GM23338 (cell line): ENCODE results near the gene PDXK. TPM values are rescaled to one million over a fixed set of nuclear protein-coding genes. Genes with fewer than 3 reads are reported as not detected.

ENCODE experiments used
- ATAC-seq: fragments of 200-7000 bp; cut with Tn5 transposase; 3 replicates; pipeline ENCODE4 v1.9.1; 2020
- DNase-seq: peaks from one replicate; pipeline ENCODE4 v3.0.0-alpha.2; 2015; ENCODE audit warnings: low spot score
- H2AFZ ChIP-seq: fragments of 200-600 bp; sonication (generic); 2 replicates; pipeline ENCODE4 v1.8.0; 2016; ENCODE audit warnings: antibody characterized with exemption, mild to moderate bottlenecking, moderate library complexity
- H3F3A ChIP-seq: fragments of 200-600 bp; sonication (generic); replicated peaks from 2 replicates; pipeline ENCODE4 v1.8.0; 2017; ENCODE audit warnings: antibody characterized with exemption, mixed run types, low read depth
- H3K27ac ChIP-seq: fragments of 200-600 bp; sonication (generic); 2 replicates; pipeline ENCODE4 v1.6.1; 2016; ENCODE audit warnings: low read depth
- H3K27me3 ChIP-seq: fragments of 200-600 bp; sonication (generic); 2 replicates; pipeline ENCODE4 v1.8.0; 2016; ENCODE audit warnings: mild to moderate bottlenecking, mixed run types, moderate library complexity; ENCODE audit not compliant: insufficient read depth
- H3K36me3 ChIP-seq: fragments of 200-600 bp; sonication (generic); 2 replicates; pipeline ENCODE4 v1.8.0; 2016; ENCODE audit warnings: mild to moderate bottlenecking; ENCODE audit not compliant: insufficient read depth
- H3K4me1 ChIP-seq: fragments of 200-600 bp; sonication (generic); 2 replicates; pipeline ENCODE4 v1.8.0; 2016; ENCODE audit warnings: mild to moderate bottlenecking, moderate library complexity; ENCODE audit not compliant: insufficient read depth
- H3K4me2 ChIP-seq: fragments of 200-600 bp; sonication (generic); 2 replicates; pipeline ENCODE4 v1.7.1; 2017; ENCODE audit warnings: mixed run types
- H3K4me3 ChIP-seq: fragments of 200-600 bp; sonication (generic); 2 replicates; pipeline ENCODE4 v1.6.1; 2016; ENCODE audit warnings: mixed run types
- H3K79me2 ChIP-seq: fragments of 200-600 bp; sonication (generic); replicated peaks from 2 replicates; pipeline ENCODE4 v1.8.0; 2017; ENCODE audit warnings: mild to moderate bottlenecking; ENCODE audit not compliant: insufficient read depth
- H3K9me2 ChIP-seq: fragments of 200-600 bp; sonication (generic); 2 replicates; pipeline ENCODE4 v1.8.0; 2017; ENCODE audit not compliant: insufficient read depth
- H4K20me1 ChIP-seq: fragments of 200-600 bp; sonication (generic); replicated peaks from 2 replicates; pipeline ENCODE4 v1.8.0; 2017; ENCODE audit warnings: mild to moderate bottlenecking; ENCODE audit not compliant: insufficient read depth
- H3K27ac Mint-ChIP-seq: 2 replicates; pipeline ENCODE4 v1.8.0; 2020; ENCODE audit warnings: inconsistent platforms, mild to moderate bottlenecking, moderate library complexity, mixed read lengths
- H3K27me3 Mint-ChIP-seq: 3 replicates; pipeline ENCODE4 v1.8.0; 2022; ENCODE audit warnings: low read depth, mild to moderate bottlenecking, moderate library complexity, mixed read lengths, inconsistent platforms; ENCODE audit not compliant: insufficient read depth, poor library complexity
- H3K36me3 Mint-ChIP-seq: 3 replicates; pipeline ENCODE4 v1.8.0; 2021; ENCODE audit warnings: low read depth, mild to moderate bottlenecking, inconsistent platforms, moderate library complexity, mixed read lengths
- H3K4me1 Mint-ChIP-seq: 3 replicates; pipeline ENCODE4 v1.8.0; 2020; ENCODE audit warnings: mild to moderate bottlenecking, inconsistent platforms, mixed read lengths
- H3K4me3 Mint-ChIP-seq: 3 replicates; pipeline ENCODE4 v1.8.0; 2021; ENCODE audit warnings: moderate library complexity, mild to moderate bottlenecking, inconsistent platforms, mixed read lengths
- H3K9me3 Mint-ChIP-seq: 3 replicates; pipeline ENCODE4 v1.8.0; 2020; ENCODE audit warnings: moderate library complexity, mild to moderate bottlenecking, inconsistent platforms, mixed read lengths
- CREB1 ChIP-seq: fragments of 250-450 bp; sonication (Bioruptor Pico); IDR thresholded peaks from 2 replicates; pipeline ENCODE4 v1.5.0; 2020; ENCODE audit warnings: low read depth, mild to moderate bottlenecking, moderate library complexity
- EZH2 ChIP-seq: fragments of 200-600 bp; sonication (generic); IDR thresholded peaks from one replicate; pipeline ENCODE4 v1.8.0; 2017; ENCODE audit warnings: antibody characterized with exemption, mild to moderate bottlenecking, low read depth; ENCODE audit not compliant: unreplicated experiment
- EZH2phosphoT487 ChIP-seq: fragments of 200-600 bp; sonication (generic); IDR thresholded peaks from one replicate; pipeline ENCODE4 v1.8.1; 2018; ENCODE audit warnings: antibody characterized with exemption; ENCODE audit not compliant: unreplicated experiment
- JUNB ChIP-seq: IDR thresholded peaks from one replicate; pipeline ENCODE4 v1.6.1; 2016; ENCODE audit warnings: antibody characterized with exemption; ENCODE audit not compliant: unreplicated experiment
- NANOG ChIP-seq: IDR thresholded peaks from 2 replicates; pipeline ENCODE4 v1.6.1; 2016; ENCODE audit warnings: antibody characterized with exemption, borderline replicate concordance
- POLR2AphosphoS5 ChIP-seq: IDR thresholded peaks from 2 replicates; pipeline ENCODE4 v1.6.1; 2016; ENCODE audit warnings: antibody characterized with exemption, low read depth
- STAT1 ChIP-seq: IDR thresholded peaks from one replicate; pipeline ENCODE4 v1.6.1; 2016; ENCODE audit warnings: antibody characterized with exemption; ENCODE audit not compliant: unreplicated experiment
- ZNF114 ChIP-seq: fragments of 250-450 bp; sonication (Bioruptor Pico); IDR thresholded peaks from 2 replicates; pipeline ENCODE4 v1.5.0; 2020; ENCODE audit warnings: mild to moderate bottlenecking, moderate library complexity
- ZNF331 ChIP-seq: fragments of 250-450 bp; sonication (Bioruptor Pico); IDR thresholded peaks from 2 replicates; pipeline ENCODE4 v1.5.0; 2020; ENCODE audit warnings: low read depth, mild to moderate bottlenecking, moderate library complexity
- polyA plus RNA-seq: library from polyadenylated mRNA; unstranded; fragments of >200 nt; fragmentation: Nextera tagmentation; extraction: Ambion mirVana; gene quantifications from 2 replicates; pipeline ENCODE4 v1.2.1, GENCODE V29; 2016
- total RNA-seq: library from RNA; depleted of rRNA; stranded (reverse); fragments of >200 nt; shearing (Covaris generic); gene quantifications from 2 replicates; pipeline ENCODE4 v1.2.3, GENCODE V29; 2014
- TF ChIP-seq, protein P1 (sequence below): IDR thresholded peaks from 2 replicates; pipeline ENCODE4 v1.6.1; 2016; ENCODE audit warnings: antibody characterized with exemption
- TF ChIP-seq, protein P2 (sequence below): fragments of 250-450 bp; sonication (Bioruptor Pico); IDR thresholded peaks from 2 replicates; pipeline ENCODE4 v1.5.0; 2020; ENCODE audit warnings: mild to moderate bottlenecking, moderate library complexity

PDXK gene
- total and polyA plus RNA-seq, 2 experiments from 2014 or later, result 53.2 to 66.3 TPM

DNA sequence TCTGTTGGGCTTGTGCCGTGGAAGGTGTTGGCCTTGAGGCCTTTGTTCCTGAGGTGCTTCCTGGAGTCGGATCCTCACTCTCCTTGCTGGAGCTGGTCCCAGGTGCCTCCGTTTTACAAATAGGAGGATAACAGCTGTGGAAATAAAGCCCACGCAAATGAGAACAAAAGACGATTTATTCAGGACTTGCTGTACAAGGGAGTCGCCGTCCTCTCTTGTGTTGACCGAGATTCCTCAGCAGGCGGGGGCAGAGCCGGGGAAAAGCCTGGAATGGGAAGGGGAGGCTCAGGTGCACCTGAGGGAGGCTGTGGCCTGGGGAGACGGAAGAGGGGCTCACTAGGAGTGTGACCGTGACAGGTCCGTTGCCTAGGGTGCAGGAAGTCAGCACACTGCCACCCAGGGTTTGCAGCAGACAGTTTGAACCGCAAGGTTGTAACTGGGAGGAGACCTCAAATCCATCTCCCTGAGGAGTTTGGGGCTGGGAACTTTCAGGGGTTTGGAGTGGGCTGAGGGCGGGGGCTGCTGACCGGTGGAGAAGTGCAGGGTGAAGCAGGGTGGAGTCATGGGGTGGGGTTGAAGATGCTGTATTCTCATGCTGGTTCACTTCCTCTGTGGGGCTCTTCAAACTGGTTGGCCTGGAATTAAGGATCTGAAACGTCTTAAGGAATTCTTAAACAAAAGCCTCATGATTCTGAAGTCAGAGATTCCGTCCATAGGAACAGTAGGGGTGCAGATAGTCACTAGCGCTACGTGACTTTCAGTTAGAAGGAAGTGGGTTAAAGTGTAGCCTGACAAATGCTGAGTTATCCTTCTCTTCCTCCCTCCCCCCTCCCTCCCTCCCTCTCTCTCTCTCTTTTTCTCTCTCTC is 59.8 kb downstream of the PDXK start:
- Histone ChIP-seq H3K27ac (no peak overlapping the region; the same call in 1 of the 2 replicates), H2AFZ (no peak overlapping the region), H3K4me1 (peaks cover 5% of the 10 kb centered on the region; the same call in 1 of the 2 replicates), H3F3A (peaks cover 7% of the 10 kb centered on the region; the same call in 1 of the 2 replicates), H3K27me3 (no peaks in the 10 kb centered on the region), H3K79me2 (peaks cover 16% of the 10 kb centered on the region), H3K9me2 (no peaks in the 10 kb centered on the region), H3K4me2 (0 out of 2 replicates have a peak overlapping the region, but pooled peaks have one; percentile 48), H4K20me1 (no peaks in the 10 kb centered on the region), H3K4me3 (no peak overlapping the region), H3K36me3 (peaks cover 2% of the 10 kb centered on the region)
- H3K27me3 Mint-ChIP-seq, result peaks cover 19% of the 10 kb centered on the region
- peak; percentile 45 for DNase-seq
- TF ChIP-seq, protein P1, sequence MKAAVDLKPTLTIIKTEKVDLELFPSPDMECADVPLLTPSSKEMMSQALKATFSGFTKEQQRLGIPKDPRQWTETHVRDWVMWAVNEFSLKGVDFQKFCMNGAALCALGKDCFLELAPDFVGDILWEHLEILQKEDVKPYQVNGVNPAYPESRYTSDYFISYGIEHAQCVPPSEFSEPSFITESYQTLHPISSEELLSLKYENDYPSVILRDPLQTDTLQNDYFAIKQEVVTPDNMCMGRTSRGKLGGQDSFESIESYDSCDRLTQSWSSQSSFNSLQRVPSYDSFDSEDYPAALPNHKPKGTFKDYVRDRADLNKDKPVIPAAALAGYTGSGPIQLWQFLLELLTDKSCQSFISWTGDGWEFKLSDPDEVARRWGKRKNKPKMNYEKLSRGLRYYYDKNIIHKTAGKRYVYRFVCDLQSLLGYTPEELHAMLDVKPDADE, result no peak
- TF ChIP-seq JUNB (no peak), EZH2phosphoT487 (no peak)
- H3K27ac Mint-ChIP-seq, result peak overlapping the region; percentile 66; the same call in 1 of the 2 replicates
- peaks cover 15% of the 10 kb centered on the region for H3K36me3 Mint-ChIP-seq
- peaks cover 24% of the 10 kb centered on the region for H3K4me1 Mint-ChIP-seq
- no peak for ATAC-seq
- peak overlapping the region; percentile 39; the same call in 2 of the 3 replicates for H3K4me3 Mint-ChIP-seq
- H3K9me3 Mint-ChIP-seq, result no peaks in the 10 kb centered on the region; the same call in 2 of the 3 replicates

DNA sequence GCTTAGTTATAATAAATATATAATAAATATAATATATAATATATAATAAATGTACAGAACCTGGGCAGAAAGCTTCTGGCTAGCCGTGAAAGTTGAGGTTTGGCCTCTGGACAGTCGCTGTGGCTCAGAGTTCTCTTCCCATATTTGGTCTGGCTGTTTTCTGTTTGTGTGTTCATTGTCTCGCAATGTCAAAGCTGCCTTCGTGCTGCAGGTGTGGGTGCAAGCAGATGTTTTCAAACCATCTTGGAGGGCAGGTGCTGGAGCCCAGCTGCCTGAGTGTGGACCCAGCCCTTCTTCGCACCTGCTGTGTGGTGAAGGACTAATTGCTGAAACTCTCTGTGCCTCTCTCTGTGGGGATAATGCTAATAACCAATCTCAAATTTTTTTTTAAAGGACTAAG is 60.7 kb downstream of the PDXK start:
- H2AFZ ChIP-seq, result no peak overlapping the region
- no peaks in the 10 kb centered on the region for H4K20me1 ChIP-seq
- Mint-ChIP-seq H3K27me3 (peaks cover 19% of the 10 kb centered on the region), H3K27ac (no peak overlapping the region), H3K4me3 (no peak overlapping the region), H3K9me3 (no peaks in the 10 kb centered on the region; the same call in 2 of the 3 replicates), H3K4me1 (peaks cover 19% of the 10 kb centered on the region), H3K36me3 (peaks cover 8% of the 10 kb centered on the region; the same call in 1 of the 3 replicates)
- no peak overlapping the region for H3K4me2 ChIP-seq
- peaks cover 10% of the 10 kb centered on the region for H3K79me2 ChIP-seq
- no peak overlapping the region for H3K4me3 ChIP-seq
- no peaks in the 10 kb centered on the region for H3K36me3 ChIP-seq
- H3K9me2 ChIP-seq, result no peaks in the 10 kb centered on the region
- H3F3A ChIP-seq, result peaks cover 4% of the 10 kb centered on the region; the same call in 1 of the 2 replicates
- H3K4me1 ChIP-seq, result peaks cover 5% of the 10 kb centered on the region; the same call in 1 of the 2 replicates
- no peak for DNase-seq
- no peak for ATAC-seq
- no peak overlapping the region for H3K27ac ChIP-seq
- H3K27me3 ChIP-seq, result no peaks in the 10 kb centered on the region
- no peak for TF ChIP-seq NANOG
- no peak for TF ChIP-seq EZH2
- no peak for TF ChIP-seq ZNF331 (CRISPR knock-in tag)
- TF ChIP-seq JUNB, result no peak
- no peak for TF ChIP-seq CREB1
- no peak for TF ChIP-seq POLR2AphosphoS5
- TF ChIP-seq, protein P2, sequence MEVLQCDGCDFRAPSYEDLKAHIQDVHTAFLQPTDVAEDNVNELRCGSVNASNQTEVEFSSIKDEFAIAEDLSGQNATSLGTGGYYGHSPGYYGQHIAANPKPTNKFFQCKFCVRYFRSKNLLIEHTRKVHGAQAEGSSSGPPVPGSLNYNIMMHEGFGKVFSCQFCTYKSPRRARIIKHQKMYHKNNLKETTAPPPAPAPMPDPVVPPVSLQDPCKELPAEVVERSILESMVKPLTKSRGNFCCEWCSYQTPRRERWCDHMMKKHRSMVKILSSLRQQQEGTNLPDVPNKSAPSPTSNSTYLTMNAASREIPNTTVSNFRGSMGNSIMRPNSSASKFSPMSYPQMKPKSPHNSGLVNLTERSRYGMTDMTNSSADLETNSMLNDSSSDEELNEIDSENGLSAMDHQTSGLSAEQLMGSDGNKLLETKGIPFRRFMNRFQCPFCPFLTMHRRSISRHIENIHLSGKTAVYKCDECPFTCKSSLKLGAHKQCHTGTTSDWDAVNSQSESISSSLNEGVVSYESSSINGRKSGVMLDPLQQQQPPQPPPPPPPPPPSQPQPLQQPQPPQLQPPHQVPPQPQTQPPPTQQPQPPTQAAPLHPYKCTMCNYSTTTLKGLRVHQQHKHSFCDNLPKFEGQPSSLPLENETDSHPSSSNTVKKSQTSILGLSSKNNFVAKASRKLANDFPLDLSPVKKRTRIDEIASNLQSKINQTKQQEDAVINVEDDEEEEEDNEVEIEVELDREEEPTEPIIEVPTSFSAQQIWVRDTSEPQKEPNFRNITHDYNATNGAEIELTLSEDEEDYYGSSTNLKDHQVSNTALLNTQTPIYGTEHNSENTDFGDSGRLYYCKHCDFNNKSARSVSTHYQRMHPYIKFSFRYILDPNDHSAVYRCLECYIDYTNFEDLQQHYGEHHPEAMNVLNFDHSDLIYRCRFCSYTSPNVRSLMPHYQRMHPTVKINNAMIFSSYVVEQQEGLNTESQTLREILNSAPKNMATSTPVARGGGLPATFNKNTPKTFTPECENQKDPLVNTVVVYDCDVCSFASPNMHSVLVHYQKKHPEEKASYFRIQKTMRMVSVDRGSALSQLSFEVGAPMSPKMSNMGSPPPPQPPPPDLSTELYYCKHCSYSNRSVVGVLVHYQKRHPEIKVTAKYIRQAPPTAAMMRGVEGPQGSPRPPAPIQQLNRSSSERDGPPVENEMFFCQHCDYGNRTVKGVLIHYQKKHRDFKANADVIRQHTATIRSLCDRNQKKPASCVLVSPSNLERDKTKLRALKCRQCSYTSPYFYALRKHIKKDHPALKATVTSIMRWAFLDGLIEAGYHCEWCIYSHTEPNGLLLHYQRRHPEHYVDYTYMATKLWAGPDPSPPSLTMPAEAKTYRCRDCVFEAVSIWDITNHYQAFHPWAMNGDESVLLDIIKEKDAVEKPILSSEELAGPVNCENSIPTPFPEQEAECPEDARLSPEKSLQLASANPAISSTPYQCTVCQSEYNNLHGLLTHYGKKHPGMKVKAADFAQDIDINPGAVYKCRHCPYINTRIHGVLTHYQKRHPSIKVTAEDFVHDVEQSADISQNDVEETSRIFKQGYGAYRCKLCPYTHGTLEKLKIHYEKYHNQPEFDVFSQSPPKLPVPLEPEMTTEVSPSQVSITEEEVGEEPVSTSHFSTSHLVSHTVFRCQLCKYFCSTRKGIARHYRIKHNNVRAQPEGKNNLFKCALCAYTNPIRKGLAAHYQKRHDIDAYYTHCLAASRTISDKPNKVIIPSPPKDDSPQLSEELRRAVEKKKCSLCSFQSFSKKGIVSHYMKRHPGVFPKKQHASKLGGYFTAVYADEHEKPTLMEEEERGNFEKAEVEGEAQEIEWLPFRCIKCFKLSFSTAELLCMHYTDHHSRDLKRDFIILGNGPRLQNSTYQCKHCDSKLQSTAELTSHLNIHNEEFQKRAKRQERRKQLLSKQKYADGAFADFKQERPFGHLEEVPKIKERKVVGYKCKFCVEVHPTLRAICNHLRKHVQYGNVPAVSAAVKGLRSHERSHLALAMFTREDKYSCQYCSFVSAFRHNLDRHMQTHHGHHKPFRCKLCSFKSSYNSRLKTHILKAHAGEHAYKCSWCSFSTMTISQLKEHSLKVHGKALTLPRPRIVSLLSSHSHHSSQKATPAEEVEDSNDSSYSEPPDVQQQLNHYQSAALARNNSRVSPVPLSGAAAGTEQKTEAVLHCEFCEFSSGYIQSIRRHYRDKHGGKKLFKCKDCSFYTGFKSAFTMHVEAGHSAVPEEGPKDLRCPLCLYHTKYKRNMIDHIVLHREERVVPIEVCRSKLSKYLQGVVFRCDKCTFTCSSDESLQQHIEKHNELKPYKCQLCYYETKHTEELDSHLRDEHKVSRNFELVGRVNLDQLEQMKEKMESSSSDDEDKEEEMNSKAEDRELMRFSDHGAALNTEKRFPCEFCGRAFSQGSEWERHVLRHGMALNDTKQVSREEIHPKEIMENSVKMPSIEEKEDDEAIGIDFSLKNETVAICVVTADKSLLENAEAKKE, result no peak
- TF ChIP-seq STAT1, result no peak
- TF ChIP-seq ZNF114 (CRISPR knock-in tag), result no peak
